ENCODE data around the gene SULF2. TPM values are rescaled to one million over a fixed set of nuclear protein-coding genes. Genes with fewer than 3 reads are reported as not detected.

Gene SULF2
- total RNA-seq, 1 experiment from 2014 or later = not detected

DNA sequence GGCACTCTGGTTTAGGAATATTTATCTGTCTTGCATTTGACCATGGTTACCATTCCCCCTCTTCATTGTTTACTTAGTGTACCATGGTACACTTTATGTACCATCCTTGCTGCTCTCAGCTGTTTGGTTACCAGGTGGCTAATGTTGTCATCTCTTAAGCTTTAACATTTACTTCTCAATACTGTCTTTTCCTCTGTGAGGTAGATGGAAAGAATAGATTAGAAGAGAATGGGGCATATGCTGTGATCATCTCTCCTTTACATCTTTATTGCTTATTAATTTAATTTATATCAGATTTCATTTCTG lies 174.4 kb downstream of the SULF2 start:
- H3K4me3 ChIP-seq (ENCODE audit: low read length) = no peak overlapping the region
- H3K4me2 ChIP-seq (ENCODE audit: low read depth, low read length, poor library complexity, severe bottlenecking) = no peak overlapping the region
- no peaks in the 10 kb centered on the region for H4K20me1 ChIP-seq (ENCODE audit: insufficient read depth, low read depth, low read length)
- H3K4me1 ChIP-seq (ENCODE audit: low read length) = peaks cover 39% of the 10 kb centered on the region
- H3K27me3 ChIP-seq (ENCODE audit: low read length) = no peaks in the 10 kb centered on the region
- H3K9me3 ChIP-seq (ENCODE audit: low read length) = no peaks in the 10 kb centered on the region
- no peaks in the 10 kb centered on the region for H3K36me3 ChIP-seq (ENCODE audit: insufficient read depth, low read length)
- no peaks in the 10 kb centered on the region for H3K9me2 ChIP-seq (replicated peaks; ENCODE audit: insufficient read depth, low read length)
- DNase-seq = no peak
- no peak overlapping the region for H3K9ac ChIP-seq (ENCODE audit: low read length)
- H3K27ac ChIP-seq (ENCODE audit: low read length) = 0 out of 2 replicates have a peak overlapping the region, but pooled peaks have one; percentile 20
- H2AFZ ChIP-seq (ENCODE audit: low read length) = no peak overlapping the region
- H3K79me2 ChIP-seq (ENCODE audit: low read length) = peaks cover 91% of the 10 kb centered on the region

DNA sequence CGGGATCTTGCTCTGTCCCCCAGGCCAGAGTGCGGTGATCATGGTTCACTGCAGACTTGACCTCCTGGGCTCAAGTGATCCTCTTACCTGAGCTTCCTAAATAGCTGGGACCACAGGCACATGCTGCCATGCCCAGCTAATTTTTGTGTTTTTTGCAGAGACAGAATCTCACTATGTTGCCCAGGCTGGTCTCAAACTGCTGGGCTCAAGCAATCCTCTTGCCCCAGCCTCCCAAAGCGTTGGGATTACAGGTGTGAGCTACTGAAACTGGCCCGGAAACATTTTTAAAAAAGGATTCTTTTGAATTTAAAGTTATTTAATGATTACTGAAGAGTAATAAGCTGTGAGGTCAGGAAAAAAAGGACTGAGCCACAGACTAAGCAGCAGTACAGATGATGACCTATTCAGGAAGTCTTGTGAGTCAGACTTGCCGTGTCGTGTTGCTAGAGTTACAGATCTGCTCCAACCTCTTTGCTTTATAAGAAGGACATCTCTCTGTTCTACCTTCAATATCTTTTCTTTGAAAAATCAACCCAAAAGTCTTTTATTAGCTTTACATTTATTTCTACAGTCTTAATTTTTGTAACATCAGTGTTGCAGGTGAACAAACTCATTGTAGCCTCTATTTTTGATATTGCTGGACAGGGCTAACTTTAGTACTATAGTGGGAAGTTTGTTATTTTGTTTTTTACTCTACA lies 174.9 kb downstream of the SULF2 start:
- no peak overlapping the region for H2AFZ ChIP-seq (ENCODE audit: low read length)
- H3K4me3 ChIP-seq (ENCODE audit: low read length) = no peak overlapping the region
- DNase-seq = no peak
- no peaks in the 10 kb centered on the region for H3K27me3 ChIP-seq (ENCODE audit: low read length)
- H3K9ac ChIP-seq (ENCODE audit: low read length) = no peak overlapping the region
- peaks cover 93% of the 10 kb centered on the region for H3K79me2 ChIP-seq (ENCODE audit: low read length)
- 0 out of 2 replicates have a peak overlapping the region, but pooled peaks have one; percentile 20 for H3K27ac ChIP-seq (ENCODE audit: low read length)
- H3K9me3 ChIP-seq (ENCODE audit: low read length) = no peaks in the 10 kb centered on the region
- no peaks in the 10 kb centered on the region for H3K36me3 ChIP-seq (ENCODE audit: insufficient read depth, low read length)
- no peaks in the 10 kb centered on the region for H4K20me1 ChIP-seq (ENCODE audit: insufficient read depth, low read depth, low read length)
- H3K4me1 ChIP-seq (ENCODE audit: low read length) = peaks cover 44% of the 10 kb centered on the region
- no peak overlapping the region for H3K4me2 ChIP-seq (ENCODE audit: low read depth, low read length, poor library complexity, severe bottlenecking)
- no peaks in the 10 kb centered on the region for H3K9me2 ChIP-seq (replicated peaks; ENCODE audit: insufficient read depth, low read length)

DNA sequence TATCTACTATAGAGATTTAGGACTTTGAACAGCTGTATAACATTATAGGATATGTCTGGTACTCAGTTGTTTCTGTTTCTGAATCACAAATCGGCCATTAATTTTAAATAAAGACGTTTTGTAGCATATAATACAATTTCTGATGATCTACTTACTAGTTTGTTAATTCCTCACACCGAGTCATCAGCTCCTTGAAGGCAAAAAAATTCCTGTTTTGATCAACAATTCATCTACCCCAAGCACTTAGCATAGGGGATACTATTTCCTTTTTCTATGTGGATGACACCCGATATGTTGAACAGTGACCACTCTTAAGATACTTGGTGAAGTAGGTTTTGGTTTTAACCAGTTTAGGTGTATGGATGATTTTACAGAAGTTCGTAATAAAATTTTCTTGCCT lies 176.3 kb downstream of the SULF2 start:
- Histone ChIP-seq H3K27me3 (ENCODE audit: low read length) (no peaks in the 10 kb centered on the region), H3K79me2 (ENCODE audit: low read length) (peaks cover 93% of the 10 kb centered on the region), H3K27ac (ENCODE audit: low read length) (no peak overlapping the region), H3K4me1 (ENCODE audit: low read length) (peaks cover 47% of the 10 kb centered on the region), H3K4me3 (ENCODE audit: low read length) (no peak overlapping the region), H2AFZ (ENCODE audit: low read length) (no peak overlapping the region), H3K9ac (ENCODE audit: low read length) (no peak overlapping the region), H4K20me1 (ENCODE audit: insufficient read depth, low read depth, low read length) (no peaks in the 10 kb centered on the region), H3K4me2 (ENCODE audit: low read depth, low read length, poor library complexity, severe bottlenecking) (no peak overlapping the region), H3K36me3 (ENCODE audit: insufficient read depth, low read length) (no peaks in the 10 kb centered on the region), H3K9me2 (replicated peaks; ENCODE audit: insufficient read depth, low read length) (no peaks in the 10 kb centered on the region), H3K9me3 (ENCODE audit: low read length) (no peaks in the 10 kb centered on the region)
- DNase-seq = no peak

Small RNA genes lying within 50 kb of the gene (small RNA-seq; reads per million reads assigned to genes)
- gene RNU7-173P = not detected

Data from Karpas-422 (cell line).